ENCODE data around the gene DOCK8. TPM values are rescaled to one million over a fixed set of nuclear protein-coding genes. Genes with fewer than 3 reads are reported as not detected.
A peak's percentile ranks its signal among the peaks of the same experiment; 100 is the strongest.

The DOCK8 gene
- total RNA-seq, 1 donor from 2014 or later: 83.4 TPM

GRCh38 chr9:316382-316965 lies 101.8 kb downstream of the DOCK8 start:
- no peak for ATAC-seq
- Histone ChIP-seq H3K27ac (no peak overlapping the region), H3K4me1 (no peaks in the 10 kb centered on the region), H3K9me3 (no peaks in the 10 kb centered on the region), H3K4me3 (no peak overlapping the region), H3K27me3 (no peaks in the 10 kb centered on the region), H3K36me3 (peaks cover 59% of the 10 kb centered on the region)
- intact Hi-C loops (cut with DNase I): no loop called here
- TF ChIP-seq, protein P1, sequence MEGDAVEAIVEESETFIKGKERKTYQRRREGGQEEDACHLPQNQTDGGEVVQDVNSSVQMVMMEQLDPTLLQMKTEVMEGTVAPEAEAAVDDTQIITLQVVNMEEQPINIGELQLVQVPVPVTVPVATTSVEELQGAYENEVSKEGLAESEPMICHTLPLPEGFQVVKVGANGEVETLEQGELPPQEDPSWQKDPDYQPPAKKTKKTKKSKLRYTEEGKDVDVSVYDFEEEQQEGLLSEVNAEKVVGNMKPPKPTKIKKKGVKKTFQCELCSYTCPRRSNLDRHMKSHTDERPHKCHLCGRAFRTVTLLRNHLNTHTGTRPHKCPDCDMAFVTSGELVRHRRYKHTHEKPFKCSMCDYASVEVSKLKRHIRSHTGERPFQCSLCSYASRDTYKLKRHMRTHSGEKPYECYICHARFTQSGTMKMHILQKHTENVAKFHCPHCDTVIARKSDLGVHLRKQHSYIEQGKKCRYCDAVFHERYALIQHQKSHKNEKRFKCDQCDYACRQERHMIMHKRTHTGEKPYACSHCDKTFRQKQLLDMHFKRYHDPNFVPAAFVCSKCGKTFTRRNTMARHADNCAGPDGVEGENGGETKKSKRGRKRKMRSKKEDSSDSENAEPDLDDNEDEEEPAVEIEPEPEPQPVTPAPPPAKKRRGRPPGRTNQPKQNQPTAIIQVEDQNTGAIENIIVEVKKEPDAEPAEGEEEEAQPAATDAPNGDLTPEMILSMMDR (IDR thresholded peaks at IDR 0.05): peak; percentile 11
- no peak for DNase-seq

DNA sequence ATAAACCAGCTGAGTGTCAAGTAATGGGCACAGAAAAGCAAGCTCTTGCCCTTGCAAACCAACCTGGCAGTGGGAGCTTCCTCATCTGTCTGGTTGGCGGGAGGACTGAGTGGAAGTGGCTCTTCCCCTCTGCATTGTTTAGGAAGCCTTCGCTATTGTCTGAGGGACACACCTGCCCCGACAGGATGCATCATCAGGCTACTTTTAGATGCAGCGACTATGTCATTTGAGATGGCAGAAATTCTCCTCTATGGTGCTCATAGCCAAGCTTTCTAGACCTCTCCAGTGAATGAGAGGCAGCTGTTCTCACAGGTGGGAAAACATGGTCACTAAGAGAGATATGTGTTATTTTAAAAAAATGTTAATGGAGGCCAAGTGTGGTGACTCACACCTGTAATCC lies 104.0 kb downstream of the DOCK8 start:
- no peak for DNase-seq
- Histone ChIP-seq H3K9me3 (no peaks in the 10 kb centered on the region), H3K36me3 (peaks cover 37% of the 10 kb centered on the region), H3K27ac (no peak overlapping the region), H3K27me3 (no peaks in the 10 kb centered on the region), H3K4me1 (no peaks in the 10 kb centered on the region), H3K4me3 (no peak overlapping the region)
- intact Hi-C loops (cut with DNase I): no loop called here
- TF ChIP-seq, protein P1 (IDR thresholded peaks at IDR 0.05): no peak
- no peak for ATAC-seq

GRCh38 chr9:324971-325370 lies 110.3 kb downstream of the DOCK8 start:
- H3K9me3 ChIP-seq: no peaks in the 10 kb centered on the region
- H3K27ac ChIP-seq: no peak overlapping the region
- no peaks in the 10 kb centered on the region for H3K27me3 ChIP-seq
- H3K36me3 ChIP-seq: peaks cover 20% of the 10 kb centered on the region
- no peaks in the 10 kb centered on the region for H3K4me1 ChIP-seq
- intact Hi-C loops (cut with DNase I): no loop called here
- TF ChIP-seq, protein P1 (IDR thresholded peaks at IDR 0.05): no peak
- H3K4me3 ChIP-seq: no peak overlapping the region
- ATAC-seq (no peak), DNase-seq (no peak)

- Histone ChIP-seq H3K27me3 (no peaks in the 10 kb centered on the region), H3K9me3 (no peaks in the 10 kb centered on the region), H3K27ac (no peak overlapping the region), H3K36me3 (peaks cover 33% of the 10 kb centered on the region), H3K4me3 (no peak overlapping the region), H3K4me1 (no peaks in the 10 kb centered on the region)
- TF ChIP-seq, protein P1 (IDR thresholded peaks at IDR 0.05): no peak
- intact Hi-C loops (cut with DNase I): no loop called here
- ATAC-seq: no peak
- DNase-seq: no peak
These were observed 112.0 kb downstream of the DOCK8 start for GRCh38 chr9:326667-327066.

- H3K36me3 ChIP-seq: peaks cover 48% of the 10 kb centered on the region
These were observed 113.8 kb downstream of the DOCK8 start for GRCh38 chr9:328453-328852.

More at GRCh38 chr9:328453-328852, 113.8 kb downstream of the DOCK8 start:
- no peaks in the 10 kb centered on the region for H3K27me3 ChIP-seq
- ATAC-seq: no peak
- TF ChIP-seq, protein P1 (IDR thresholded peaks at IDR 0.05): no peak
- H3K4me1 ChIP-seq: no peaks in the 10 kb centered on the region
- H3K4me3 ChIP-seq: no peak overlapping the region
- H3K9me3 ChIP-seq: no peaks in the 10 kb centered on the region
- intact Hi-C loops (cut with DNase I): no loop called here
- H3K27ac ChIP-seq: no peak overlapping the region
- DNase-seq: no peak

Measured in upper lobe of right lung (tissue), 1 donor.